HepG2 (cell line): ENCODE results near the gene LRFN2. TPM values are rescaled to one million over a fixed set of nuclear protein-coding genes. Genes with fewer than 3 reads are reported as not detected.

Source experiments
- ATAC-seq: fragments of 200-7000 bp; cut with Tn5 transposase; 3 replicates; pipeline ENCODE4 v1.9.1; 2020; ENCODE audit warnings: mild to moderate bottlenecking, moderate library complexity
- BruUV-seq: library from RNA; stranded (reverse); fragments of 400-500 nt; replicated peaks from 2 replicates; lab custom pipeline; 2021; lab: Mats Ljungman, UMichigan
- CTCF ChIA-PET: fragments of 300-600 bp; formaldehyde crosslinking; extraction: SDS; loops from one replicate; lab custom pipeline; 2021; ENCODE audit warnings: low total read pairs, inconsistent platforms, low intra/inter-chr PET ratio; lab: Yijun Ruan, JAX
- POLR2A ChIA-PET: fragments of 350-600 bp; sonication (Branson Sonifier 250); formaldehyde crosslinking; loops from one replicate; lab custom pipeline; 2020; ENCODE audit warnings: antibody characterized with exemption, inconsistent platforms; lab: Yijun Ruan, JAX
- DNase-seq: peaks from one replicate; pipeline ENCODE4 v3.0.0-alpha.2; 2015; ENCODE audit warnings: low spot score
- FAIRE-seq: peaks from 3 replicates; lab custom pipeline; 2011; peaks lifted over from hg19 to GRCh38; lab: Jason Lieb, UNC
- H2AFZ ChIP-seq: one replicate; pipeline ENCODE4 v1.6.1; 2011; ENCODE audit warnings: low read length, inconsistent platforms
- H3K27ac ChIP-seq: fragments of 300-600 bp; 3 replicates; pipeline ENCODE4 v1.8.0; 2011; ENCODE audit warnings: mixed run types, mild to moderate bottlenecking, mixed read lengths, low read length, inconsistent platforms; ENCODE audit not compliant: insufficient read depth; ENCODE audit errors: extremely low read length
- H3K27me3 ChIP-seq, 2 experiments: fragments of 200-600 bp in 1 of 2; 2 replicates in 1 of 2; 3 replicates in 1 of 2; pipeline versions ENCODE4 v1.6.0 to v1.8.0; 2011; ENCODE audit warnings: low read length in 2 of 2, mild to moderate bottlenecking in 2 of 2, moderate library complexity in 2 of 2, inconsistent platforms in 1 of 2; ENCODE audit not compliant: insufficient read depth in 2 of 2, control insufficient read depth in 1 of 2
- H3K36me3 ChIP-seq, 2 experiments: fragments of 200-600 bp in 1 of 2; replicated peaks in 1 of 2; 2 replicates in 1 of 2; 3 replicates in 1 of 2; pipeline versions ENCODE4 v1.5.1 to v1.8.0; 2011; ENCODE audit warnings: low read length in 2 of 2, inconsistent platforms in 1 of 2; ENCODE audit not compliant: insufficient read depth in 2 of 2, control insufficient read depth in 1 of 2
- H3K4me1 ChIP-seq: 2 replicates; pipeline ENCODE4 v1.5.1; 2012; ENCODE audit warnings: low read length, inconsistent platforms; ENCODE audit not compliant: insufficient read depth
- H3K4me2 ChIP-seq: 2 replicates; pipeline ENCODE4 v1.6.0; 2011; ENCODE audit warnings: low read depth, low read length, inconsistent platforms
- H3K4me3 ChIP-seq, 3 experiments: fragments of 200-600 bp in 1 of 3; sonication (generic), shearing (Covaris generic) in 1 of 3; replicated peaks in 1 of 3; 2 replicates each; pipeline ENCODE4 v1.5.1; 2011 to 2016; ENCODE audit warnings: low read length in 3 of 3, inconsistent platforms in 2 of 3, low read depth in 2 of 3, mild to moderate bottlenecking in 2 of 3, control low read depth in 1 of 3, mixed read lengths in 1 of 3; ENCODE audit not compliant: insufficient read depth in 1 of 3
- H3K79me2 ChIP-seq: one replicate; pipeline ENCODE4 v1.6.1; 2011; ENCODE audit warnings: low read length, inconsistent platforms; ENCODE audit not compliant: insufficient read depth
- H3K9ac ChIP-seq: 2 replicates; pipeline ENCODE4 v1.6.0; 2011; ENCODE audit warnings: mild to moderate bottlenecking, low read depth, low read length, inconsistent platforms; ENCODE audit not compliant: insufficient read depth
- H3K9me3 ChIP-seq: 2 replicates; pipeline ENCODE4 v1.5.1; 2012; ENCODE audit warnings: mild to moderate bottlenecking, low read length
- H4K20me1 ChIP-seq: 2 replicates; pipeline ENCODE4 v1.6.0; 2011; ENCODE audit warnings: inconsistent platforms, mild to moderate bottlenecking, low read length, moderate library complexity; ENCODE audit not compliant: insufficient read depth
- AHR ChIP-seq: IDR thresholded peaks from 2 replicates; pipeline ENCODE4 v1.6.1; 2018; ENCODE audit warnings: missing genetic modification reagents, missing compliant biosample characterization
- BCL3 ChIP-seq: sonication (generic); formaldehyde crosslinking; IDR thresholded peaks from 2 replicates; pipeline ENCODE4 v1.5.1; 2020; ENCODE audit warnings: mild to moderate bottlenecking, missing genetic modification reagents, moderate library complexity
- CBFB ChIP-seq: sonication (generic); formaldehyde crosslinking; IDR thresholded peaks from 2 replicates; pipeline ENCODE4 v1.4.0; 2020; ENCODE audit warnings: missing genetic modification reagents
- HNRNPH1 ChIP-seq: fragments of 200-400 bp; formaldehyde crosslinking; optimal IDR thresholded peaks from 2 replicates; pipeline ENCODE3; 2017; ENCODE audit warnings: mild to moderate bottlenecking, low read depth, low read length
- SATB2 ChIP-seq: sonication (generic); formaldehyde crosslinking; IDR thresholded peaks from 2 replicates; pipeline ENCODE4 v1.5.0; 2020; ENCODE audit warnings: missing genetic modification reagents
- TCF12 ChIP-seq, 2 experiments: fragments of 450-650 bp in 1 of 2; sonication (generic) in 1 of 2; formaldehyde crosslinking in 1 of 2; IDR thresholded peaks; 2 replicates each; pipeline versions ENCODE4 v1.6.1 to v1.8.0; 2017 to 2022; ENCODE audit warnings: antibody characterized with exemption in 1 of 2, mild to moderate bottlenecking in 1 of 2, missing genetic modification reagents in 1 of 2, moderate library complexity in 1 of 2
- WGBS: methylation state at CpG from one replicate; pipeline ENCODE4 v1.1.6; 2017; ENCODE audit warnings: low lambda C conversion rate; 5-methylcytosine and 5-hydroxymethylcytosine counted together
- in situ Hi-C: cut with HindIII; loops from 2 replicates; pipeline ENCODE4 v1.10.0; 2017; ENCODE audit warnings: low pct_unique_long_range_greater_than_20kb; ENCODE audit not compliant: extremely low pct_ligation_motif_present
- intact Hi-C: fragments of 100-400 bp; cut with micrococcal nuclease; formaldehyde crosslinking; loops from one replicate; pipeline ENCODE4 v1.10.0; 2022; ENCODE audit not compliant: unreplicated experiment
- polyA plus RNA-seq, 8 experiments: library from polyadenylated mRNA; depleted of rRNA in 3 of 8; stranded (reverse) in 7 of 8; unstranded in 1 of 8; fragments of >200 nt; fragmentation: Illumina TruSeq in 4 of 8; extraction: Trizol in 4 of 8; gene quantifications; 2 replicates each; pipeline versions ENCODE4 v1.2.1 to v1.2.3, GENCODE V29; 2011 to 2016; ENCODE audit warnings: low read depth in 4 of 8, missing spikeins in 1 of 8, mixed read lengths in 1 of 8; ENCODE audit not compliant: insufficient read depth in 1 of 8
- total RNA-seq, 5 experiments: library from RNA; depleted of rRNA; stranded (reverse); fragments of >200 nt; fragmentation: Illumina TruSeq; extraction: Trizol; gene quantifications; 2 replicates each; pipeline ENCODE4 v1.2.3, GENCODE V29; 2016; ENCODE audit warnings: low read depth in 1 of 5

Gene LRFN2
- total and polyA plus RNA-seq, 2 of the 13 experiments (the other 11 are each of a cell fraction or from before 2014, with no cell fraction given) = not detected

GRCh38 chr6:40356242-40356910, 230.8 kb downstream of the LRFN2 start (continued):
- TF ChIP-seq AHR (CRISPR knock-in tag) = no peak
- TF ChIP-seq HNRNPH1 = no peak
- no peak for TF ChIP-seq BCL3 (CRISPR knock-in tag)
- no peak for TF ChIP-seq TCF12 (IDR thresholded peaks at IDR 0.05)
- no peak for TF ChIP-seq TCF12 (CRISPR knock-in tag; IDR thresholded peaks at IDR 0.05)
- TF ChIP-seq SATB2 = no peak

GRCh38 chr6:40355532-40355931, 231.6 kb downstream of the LRFN2 start:
- no peaks in the 10 kb centered on the region for H3K79me2 ChIP-seq
- no peaks in the 10 kb centered on the region for H3K4me1 ChIP-seq
- ChIA-PET CTCF (no interaction called here), POLR2A (no interaction called here)
- FAIRE-seq (no peak), DNase-seq (no peak), ATAC-seq (no peak)
- no peaks in the 10 kb centered on the region for H3K27me3 ChIP-seq
- WGBS = 7% methylated on average over 2 of the region's 2 CpGs
- no TSS peak for BruUV-seq
- H3K36me3 ChIP-seq = no peaks in the 10 kb centered on the region
- H3K27ac ChIP-seq = no peak overlapping the region
- H2AFZ ChIP-seq = no peak overlapping the region
- in situ Hi-C loops (no loop called here), intact Hi-C loops (no loop called here)
- no peak for TF ChIP-seq CBFB (CRISPR knock-in tag)
- H4K20me1 ChIP-seq = no peaks in the 10 kb centered on the region
- H3K9me3 ChIP-seq = no peaks in the 10 kb centered on the region
- no peak overlapping the region for H3K4me2 ChIP-seq
- no peak overlapping the region for H3K4me3 ChIP-seq
- H3K9ac ChIP-seq = no peak overlapping the region
